WTC11 (cell line): ENCODE measurements around the gene EXOSC7. TPM values are rescaled to one million over a fixed set of nuclear protein-coding genes. Genes with fewer than 3 reads are reported as not detected.

ENCODE experiments used
- ATAC-seq: fragments of 200-7000 bp; cut with Tn5 transposase; 2 replicates; pipeline ENCODE4 v1.10.0; 2021; ENCODE audit warnings: mild to moderate bottlenecking, moderate library complexity
- CTCF ChIA-PET: fragments of 300-600 bp; sonication (Branson Sonifier 250); formaldehyde crosslinking; loops from one replicate; lab custom pipeline; 2021; ENCODE audit warnings: antibody characterized with exemption; lab: Charles Lee
- POLR2A ChIA-PET: fragments of 350-600 bp; sonication (Branson Sonifier 250); formaldehyde crosslinking; loops from one replicate; lab custom pipeline; 2021; ENCODE audit warnings: antibody characterized with exemption; lab: Charles Lee
- DNase-seq: peaks from one replicate; pipeline ENCODE4 v3.0.0; 2021; ENCODE audit warnings: low spot score
- H3K27ac Mint-ChIP-seq: 2 replicates; pipeline ENCODE4 v1.8.0; 2021; ENCODE audit warnings: mixed read lengths
- H3K27me3 Mint-ChIP-seq: 2 replicates; pipeline ENCODE4 v1.8.0; 2021; ENCODE audit warnings: low read depth, mild to moderate bottlenecking, moderate library complexity, mixed read lengths
- H3K36me3 Mint-ChIP-seq: 2 replicates; pipeline ENCODE4 v1.8.0; 2021; ENCODE audit warnings: mixed read lengths
- H3K4me1 Mint-ChIP-seq: 2 replicates; pipeline ENCODE4 v1.8.0; 2022; ENCODE audit warnings: mixed read lengths
- H3K4me3 Mint-ChIP-seq: 2 replicates; pipeline ENCODE4 v1.8.0; 2021; ENCODE audit warnings: mild to moderate bottlenecking, moderate library complexity, mixed read lengths
- H3K9me3 Mint-ChIP-seq: 2 replicates; pipeline ENCODE4 v1.8.0; 2021; ENCODE audit warnings: mixed read lengths
- CREM ChIP-seq: sonication (generic); formaldehyde crosslinking; IDR thresholded peaks from 2 replicates; pipeline ENCODE4 v1.8.1; 2022; ENCODE audit warnings: mild to moderate bottlenecking, missing genetic modification reagents, moderate library complexity
- CTCF ChIP-seq: fragments of 200-600 bp; IDR thresholded peaks from 2 replicates; pipeline ENCODE4 v1.8.0; 2022; ENCODE audit warnings: antibody characterized with exemption
- E2F5 ChIP-seq: sonication (generic); formaldehyde crosslinking; IDR thresholded peaks from 2 replicates; pipeline ENCODE4 v1.8.1; 2022; ENCODE audit warnings: mild to moderate bottlenecking, moderate library complexity, missing genetic modification reagents
- FOXJ3 ChIP-seq: sonication (generic); formaldehyde crosslinking; IDR thresholded peaks from 2 replicates; pipeline ENCODE4 v1.9.0; 2021; ENCODE audit warnings: missing genetic modification reagents, mild to moderate bottlenecking, borderline replicate concordance
- GRHL2 ChIP-seq: fragments of 250-450 bp; sonication (Bioruptor Pico); IDR thresholded peaks from 2 replicates; pipeline ENCODE4 v1.8.0; 2022; ENCODE audit warnings: mild to moderate bottlenecking, moderate library complexity; ENCODE audit not compliant: insufficient replicate concordance, severe bottlenecking
- MYBL2 ChIP-seq: sonication (generic); formaldehyde crosslinking; IDR thresholded peaks from 2 replicates; pipeline ENCODE4 v1.8.1; 2023; ENCODE audit warnings: mild to moderate bottlenecking, moderate library complexity, missing genetic modification reagents
- NFATC4 ChIP-seq: fragments of 250-450 bp; sonication (Bioruptor Pico); IDR thresholded peaks from 2 replicates; pipeline ENCODE4 v1.9.0; 2021; ENCODE audit warnings: mild to moderate bottlenecking
- PRDM15 ChIP-seq: sonication (generic); formaldehyde crosslinking; IDR thresholded peaks from 2 replicates; pipeline ENCODE4 v1.8.0; 2022; ENCODE audit warnings: missing genetic modification reagents
- STAT6 ChIP-seq: sonication (generic); formaldehyde crosslinking; conservative IDR thresholded peaks from 2 replicates; pipeline ENCODE4 v1.8.1; 2023; ENCODE audit warnings: mild to moderate bottlenecking, low read depth, missing genetic modification reagents, moderate library complexity
- ZNF121 ChIP-seq: sonication (generic); formaldehyde crosslinking; IDR thresholded peaks from 2 replicates; pipeline ENCODE4 v1.8.0; 2023; ENCODE audit warnings: missing genetic modification reagents
- ZNF671 ChIP-seq: fragments of 250-450 bp; sonication (Bioruptor Pico); IDR thresholded peaks from 2 replicates; pipeline ENCODE4 v1.8.0; 2021; ENCODE audit warnings: mild to moderate bottlenecking
- total RNA-seq: library from RNA; stranded (reverse); gene quantifications from 3 replicates; pipeline ENCODE4 v1.2.3, GENCODE V29; 2021

EXOSC7 gene
- total RNA-seq, 1 experiment from 2014 or later, result 85.7 TPM

- DNase-seq (peak; percentile 34), ATAC-seq (peak; percentile 67)
- peaks cover 92% of the 10 kb centered on the region for H3K27me3 Mint-ChIP-seq
- H3K27ac Mint-ChIP-seq, result no peak overlapping the region
- no peak overlapping the region for H3K4me3 Mint-ChIP-seq
- TF ChIP-seq CTCF (0 out of 2 replicates have a peak, but pooled peaks have one; percentile 11), ZNF671 (CRISPR knock-in tag) (no peak)
- no peaks in the 10 kb centered on the region for H3K9me3 Mint-ChIP-seq
- POLR2A ChIA-PET, result interaction anchor here (0.6 kb wide), 2 partner anchors 121 to 831 kb away, joined by 3 to 4 read pairs; partner anchors contain the start of gene CCR9
- CTCF ChIA-PET, result interaction anchor here (0.6 to 3.2 kb wide), 32 partner anchors 10 to 1924 kb away, joined by 3 to 20 read pairs (median 4); partner anchors contain the start of gene TMEM158
- H3K4me1 Mint-ChIP-seq, result peaks cover 19% of the 10 kb centered on the region
- H3K36me3 Mint-ChIP-seq, result no peaks in the 10 kb centered on the region
Observed at GRCh38 chr3:45055411-45056143, 79.5 kb downstream of the EXOSC7 start.

- ChIA-PET CTCF (interaction anchor here (1.2 to 3.2 kb wide), 7 partner anchors 10 to 154 kb away, joined by 4 to 20 read pairs (median 12); no protein-coding TSS in a partner anchor), POLR2A (no interaction called here)
- H3K27ac Mint-ChIP-seq, result no peak overlapping the region
- no peaks in the 10 kb centered on the region for H3K9me3 Mint-ChIP-seq
- H3K4me1 Mint-ChIP-seq, result peaks cover 24% of the 10 kb centered on the region
- TF ChIP-seq FOXJ3 (CRISPR knock-in tag) (no peak), NFATC4 (CRISPR knock-in tag) (no peak)
- peak; percentile 71 for ATAC-seq
- no peak for DNase-seq
- peaks cover 98% of the 10 kb centered on the region for H3K27me3 Mint-ChIP-seq
- no peaks in the 10 kb centered on the region for H3K36me3 Mint-ChIP-seq
- H3K4me3 Mint-ChIP-seq, result no peak overlapping the region
Observed at GRCh38 chr3:45056608-45057301, 80.7 kb downstream of the EXOSC7 start.

- ChIA-PET CTCF (interaction anchor here (1.2 to 3.2 kb wide), 5 partner anchors 11 to 153 kb away, joined by 4 to 20 read pairs (median 12); no protein-coding TSS in a partner anchor), POLR2A (no interaction called here)
- H3K36me3 Mint-ChIP-seq, result no peaks in the 10 kb centered on the region
- H3K27me3 Mint-ChIP-seq, result peaks cover 99% of the 10 kb centered on the region
- no peak overlapping the region for H3K27ac Mint-ChIP-seq
- no peak overlapping the region for H3K4me3 Mint-ChIP-seq
- peaks cover 24% of the 10 kb centered on the region for H3K4me1 Mint-ChIP-seq
- H3K9me3 Mint-ChIP-seq, result no peaks in the 10 kb centered on the region
- DNase-seq, result no peak
- ATAC-seq, result no peak
- TF ChIP-seq E2F5 (CRISPR knock-in tag) (no peak), STAT6 (no peak), PRDM15 (CRISPR knock-in tag) (no peak), MYBL2 (CRISPR knock-in tag) (no peak), ZNF121 (no peak), CTCF (no peak), CREM (CRISPR knock-in tag) (no peak), GRHL2 (CRISPR knock-in tag) (no peak)
Observed at GRCh38 chr3:45057557-45057956, 81.5 kb downstream of the EXOSC7 start.
